NCI-H526 treated with DMSO at 0.1 percent for 48 hours (cell line): ENCODE results near the gene AQP1.

Experiments used
- DNase-seq: peaks from one replicate; lab custom pipeline; 2025; lab: John Stamatoyannopoulos, UW

The AQP1 gene

GRCh38 chr7:30884881-30885280, 26.8 kb upstream of the AQP1 start:
- DNase-seq, result peak; percentile 11

DNA sequence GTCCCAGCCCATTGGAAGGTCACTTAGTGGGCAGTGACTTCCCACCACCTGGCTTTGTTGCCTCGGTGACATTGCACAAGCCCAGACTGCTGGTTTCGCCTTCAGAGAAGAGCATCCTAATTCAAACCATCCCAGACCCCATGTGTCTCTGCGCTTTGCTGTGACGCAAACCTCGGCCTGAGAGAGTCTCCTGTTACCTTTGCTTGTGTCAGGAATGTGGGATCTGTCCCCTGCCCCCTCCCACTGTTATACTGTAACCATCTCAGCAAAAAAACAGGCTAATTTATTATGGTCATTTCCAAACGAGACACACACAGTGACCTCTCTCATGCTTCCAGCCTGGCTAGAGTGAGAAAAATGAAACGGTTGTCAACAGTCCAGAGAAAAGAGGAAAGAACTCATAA, 25.0 kb upstream of the AQP1 start:
- DNase-seq, result no peak

DNA sequence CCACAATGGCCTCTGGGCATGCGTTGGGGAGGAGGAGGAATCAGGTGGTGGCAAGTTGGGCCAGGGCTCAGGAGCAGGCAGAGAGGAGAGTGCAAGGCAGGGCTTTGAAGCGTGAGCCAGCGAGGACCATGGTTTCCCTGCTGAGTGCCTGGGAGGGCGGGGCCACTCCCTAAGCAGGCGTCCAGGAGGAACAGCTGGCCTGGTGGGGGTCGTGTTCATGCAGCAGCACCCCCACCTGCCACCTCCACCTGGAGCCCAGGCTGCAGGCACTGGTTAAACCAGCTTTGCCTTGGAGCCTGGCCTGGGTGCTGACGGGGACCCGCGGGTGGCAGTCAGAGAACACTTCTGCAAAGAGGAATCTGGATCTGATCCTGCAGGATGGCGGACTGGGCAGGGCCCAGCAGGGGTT, 24.2 kb upstream of the AQP1 start:
- no peak for DNase-seq

- DNase-seq, result no peak
Measured at GRCh38 chr7:30888747-30889146, 22.9 kb upstream of the AQP1 start.

- DNase-seq, result no peak
Measured at GRCh38 chr7:30890226-30890625, 21.4 kb upstream of the AQP1 start.

GRCh38 chr7:30893357-30893756, 18.3 kb upstream of the AQP1 start:
- DNase-seq, result no peak

GRCh38 chr7:30894009-30894408, 17.6 kb upstream of the AQP1 start:
- DNase-seq, result no peak

DNA sequence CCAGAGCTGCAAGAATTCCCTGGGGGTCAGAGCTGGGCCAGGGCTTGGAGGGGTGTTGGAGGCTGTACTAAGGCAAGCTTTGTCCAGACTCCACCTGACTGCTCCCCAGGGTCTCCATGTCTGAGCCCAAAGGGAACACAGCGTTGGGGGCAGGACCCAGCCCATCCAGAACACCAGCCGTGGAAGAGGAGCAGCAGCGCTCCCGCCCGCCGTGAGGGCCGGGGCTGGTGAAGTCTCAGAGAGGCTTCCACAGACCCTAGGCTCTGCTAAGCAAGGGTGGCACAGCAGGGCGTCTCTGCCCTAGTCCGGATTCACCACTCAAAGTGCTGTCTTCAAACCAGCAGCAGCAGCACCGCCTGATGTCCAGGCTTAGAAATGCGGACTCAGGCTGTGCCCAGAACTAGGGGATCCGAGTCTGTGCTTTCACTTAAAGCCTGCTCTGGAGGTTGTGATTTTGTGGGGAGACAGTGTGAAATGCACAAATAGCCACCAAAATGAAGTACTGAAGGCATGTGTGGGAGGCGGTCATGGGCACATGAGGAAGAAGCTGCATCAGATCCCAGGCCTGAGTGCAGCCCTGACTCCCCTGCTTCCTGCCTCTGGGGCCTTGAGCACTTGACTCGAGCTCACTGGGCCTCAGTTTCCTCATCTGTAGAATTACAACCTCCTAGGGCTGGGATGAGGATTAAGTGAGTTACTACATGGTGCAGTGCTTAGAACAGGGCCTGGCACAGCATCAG, 16.6 kb upstream of the AQP1 start:
- no peak for DNase-seq

DNA sequence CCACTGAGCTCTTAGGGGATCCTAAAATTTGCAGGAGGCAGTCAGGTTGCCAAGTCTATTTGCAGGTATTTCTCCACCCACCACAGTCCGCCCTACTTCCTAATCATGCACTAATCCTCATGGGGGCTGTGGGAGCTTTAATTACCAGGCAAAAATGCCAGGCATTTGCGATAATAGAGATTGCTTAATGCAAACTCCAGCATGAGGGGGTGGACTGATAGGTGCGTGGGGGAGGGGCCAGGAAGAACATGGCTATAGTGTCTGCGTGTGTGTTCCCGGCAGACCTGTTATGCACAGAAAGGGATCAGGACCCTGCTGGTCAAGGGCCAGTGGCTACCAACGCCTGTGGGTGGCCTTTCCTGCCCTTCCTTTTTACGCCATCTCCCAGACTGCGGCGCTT, 15.6 kb upstream of the AQP1 start:
- DNase-seq, result no peak

- DNase-seq, result peak; percentile 18
Measured at GRCh38 chr7:30896783-30897637, 14.6 kb upstream of the AQP1 start.

DNA sequence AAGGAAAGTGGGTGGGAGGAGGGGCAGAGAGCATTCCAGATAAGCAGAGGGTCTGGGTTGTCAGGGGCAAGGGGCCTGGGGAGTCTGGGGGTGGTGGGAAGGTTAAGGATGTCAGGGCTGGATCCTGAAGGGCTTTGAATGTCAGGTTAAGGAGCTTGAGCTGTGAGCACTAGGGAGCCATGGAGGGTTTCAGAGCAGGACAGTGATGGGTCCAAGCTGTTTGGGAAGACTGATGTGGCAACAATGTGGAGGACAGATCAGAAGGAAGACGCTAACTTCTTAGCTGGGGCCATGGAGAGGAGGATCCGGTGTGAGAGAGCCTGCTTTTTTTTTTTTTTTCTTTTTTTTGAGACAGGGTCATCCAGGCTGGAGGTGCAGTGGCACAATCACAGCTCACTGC, 13.9 kb upstream of the AQP1 start:
- DNase-seq, result no peak

- no peak for DNase-seq
Measured at GRCh38 chr7:30898411-30898810, 13.2 kb upstream of the AQP1 start.

- DNase-seq, result no peak
Measured at GRCh38 chr7:30899066-30899465, 12.6 kb upstream of the AQP1 start.

GRCh38 chr7:30899630-30900029, 12.0 kb upstream of the AQP1 start:
- no peak for DNase-seq

- no peak for DNase-seq
Measured at GRCh38 chr7:30900053-30900452, 11.6 kb upstream of the AQP1 start.

DNA sequence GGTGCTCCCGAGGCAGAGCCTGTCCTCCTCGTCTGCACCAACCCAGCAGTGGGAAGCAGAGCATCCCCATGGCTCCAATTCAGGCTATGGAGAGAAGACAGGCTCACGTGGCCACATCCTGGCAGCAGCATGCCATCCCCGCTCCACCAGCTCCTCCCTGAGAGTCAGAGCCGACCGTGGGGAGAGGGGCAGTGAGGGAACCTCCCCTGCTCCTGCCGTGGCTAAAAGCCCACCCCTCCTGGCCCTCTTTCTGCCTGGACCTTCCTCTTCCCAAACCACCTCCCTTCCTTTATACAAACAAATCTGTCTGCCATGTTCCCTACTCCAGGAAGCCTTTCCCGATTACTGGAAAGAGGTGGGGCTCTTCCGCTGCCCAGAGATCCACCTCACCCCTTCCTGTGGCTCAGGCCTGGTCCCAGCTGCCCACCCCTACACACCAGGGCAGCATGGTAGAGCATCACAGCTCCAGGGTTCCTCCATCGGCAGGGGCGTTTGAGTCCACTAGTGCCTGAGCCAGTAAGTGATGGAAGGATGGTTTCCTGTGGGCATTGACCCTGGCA, 10.8 kb upstream of the AQP1 start:
- DNase-seq, result no peak

- DNase-seq, result no peak
Measured at GRCh38 chr7:30901856-30902255, 9.8 kb upstream of the AQP1 start.

- no peak for DNase-seq
Measured at GRCh38 chr7:30902466-30902865, 9.2 kb upstream of the AQP1 start.

GRCh38 chr7:30903146-30903545, 8.5 kb upstream of the AQP1 start:
- no peak for DNase-seq

GRCh38 chr7:30904561-30904960, 7.1 kb upstream of the AQP1 start:
- DNase-seq, result no peak

- DNase-seq, result no peak
Measured at GRCh38 chr7:30905078-30906012, 6.3 kb upstream of the AQP1 start.

DNA sequence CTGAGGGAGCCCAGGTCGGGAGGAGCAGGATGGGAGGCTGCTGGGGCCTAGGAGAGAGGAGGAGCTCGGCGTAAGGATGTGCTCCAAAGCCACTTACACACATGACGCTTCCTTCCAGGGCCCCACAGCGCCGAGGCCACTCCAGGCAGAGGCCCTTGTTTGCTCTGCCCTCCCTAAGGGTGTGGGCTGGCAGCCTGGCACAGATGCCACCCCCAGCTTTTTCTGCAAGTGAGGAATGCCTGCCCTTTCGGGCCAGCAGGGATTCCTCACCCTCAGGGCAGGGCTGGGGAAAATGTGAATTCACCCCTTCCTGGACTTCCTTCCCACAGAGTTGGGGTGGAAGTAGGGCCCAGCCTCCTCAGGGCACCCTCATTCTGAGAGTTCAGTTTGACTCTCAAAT, 5.6 kb upstream of the AQP1 start:
- no peak for DNase-seq
